ENCODE measurements around the gene MGAT3. TPM values are rescaled to one million over a fixed set of nuclear protein-coding genes. Genes with fewer than 3 reads are reported as not detected.

Gene MGAT3
- total and polyA plus RNA-seq, 9 of the 15 experiments (the other 6 are each of a cell fraction or from before 2014, with no cell fraction given) = 0.10 to 11.5 (median 4.6) TPM

GRCh38 chr22:39510529-39511149 is 53.8 kb downstream of the MGAT3 start (continued):
- TF ChIP-seq ZBTB1 (CRISPR knock-in tag; IDR thresholded peaks at IDR 0.05; ENCODE audit: borderline replicate concordance, low read depth) = no peak
- no peak for TF ChIP-seq CGGBP1 (CRISPR knock-in tag; IDR thresholded peaks at IDR 0.05)
- no peak for TF ChIP-seq SMAD3 (CRISPR knock-in tag; conservative IDR thresholded peaks at IDR 0.05)
- no peak for TF ChIP-seq SMARCE1 (IDR thresholded peaks at IDR 0.05)
- TF ChIP-seq EZH2 (IDR thresholded peaks at IDR 0.05; ENCODE audit: borderline replicate concordance, low read depth, low read length) = no peak
- no peak for TF ChIP-seq PTRF (tag; IDR thresholded peaks at IDR 0.05)
- no peak for TF ChIP-seq BHLHE40 (IDR thresholded peaks at IDR 0.05; ENCODE audit: low read length)

- H3K4me1 ChIP-seq (replicated peaks in 1 of 2; ENCODE audit: control insufficient read depth in 2 of 2, insufficient read depth in 2 of 2, low read length in 2 of 2) = peaks cover 8 to 10% of the 10 kb centered on the region in 2 experiments; a peak in 3 of 5 replicates
- no peak for ATAC-seq
- intact Hi-C loops (cut with micrococcal nuclease) (no loop called here), in situ Hi-C loops (cut with MboI) (no loop called here)
- no peaks in the 10 kb centered on the region for H3K9me3 ChIP-seq (replicated peaks; ENCODE audit: control insufficient read depth, insufficient read depth, low read depth, low read length)
- no peak overlapping the region for H2AFZ ChIP-seq (ENCODE audit: low read depth, low read length)
- H3K4me2 ChIP-seq (ENCODE audit: insufficient read depth, low read length) = no peak overlapping the region
- no TSS peak for BruUV-seq (replicated peaks)
- no peak for FAIRE-seq
- peaks cover 60% of the 10 kb centered on the region for H3K79me2 ChIP-seq (ENCODE audit: control insufficient read depth, insufficient read depth, low read length)
- H3K4me3 ChIP-seq = no peak overlapping the region
- ChIA-PET CTCF (ENCODE audit: low intra/inter-chr PET ratio) (no interaction called here), POLR2A (interaction anchor here (0.6 to 4.0 kb wide), 2 partner anchors 9 to 192 kb away, joined by 5 to 20 read pairs; partner anchors contain the start of genes ATF4 and RPL3)
- DNase-seq (ENCODE audit: extremely low read depth in 1 of 4, low spot score in 3 of 4) = no peak
- 98% methylated on average over 13 of the region's 13 CpGs for WGBS (ENCODE audit: insufficient coverage, low coverage, missing lambda C conversion rate)
- H4K20me1 ChIP-seq (replicated peaks; ENCODE audit: control insufficient read depth, insufficient read depth, low read length) = peaks cover 9% of the 10 kb centered on the region
- peaks cover 93% of the 10 kb centered on the region for H3K36me3 ChIP-seq (ENCODE audit: control insufficient read depth, insufficient read depth, low read length)
- H3K9ac ChIP-seq (ENCODE audit: insufficient read depth in 1 of 2, low read depth in 2 of 2, low read length in 2 of 2) = no peak overlapping the region
- peaks cover 2% of the 10 kb centered on the region for H3K9me1 ChIP-seq (ENCODE audit: control insufficient read depth, insufficient read depth, low read length)
- no peaks in the 10 kb centered on the region for H3K27me3 ChIP-seq (ENCODE audit: control insufficient read depth in 2 of 2, insufficient read depth in 2 of 2, low read length in 2 of 2)
- H3K27ac ChIP-seq (ENCODE audit: extremely low read depth, low read depth, low read length) = no peak overlapping the region
- no peak for TF ChIP-seq DACH1 (IDR thresholded peaks at IDR 0.05; ENCODE audit: partially characterized antibody)
- no peak for TF ChIP-seq SLC30A9 (CRISPR knock-in tag; IDR thresholded peaks at IDR 0.05)
- TF ChIP-seq ZNF384 (IDR thresholded peaks at IDR 0.05; ENCODE audit: low read depth, low read length) = no peak
- no peak for TF ChIP-seq ZNF561 (CRISPR knock-in tag; conservative IDR thresholded peaks at IDR 0.05)
- TF ChIP-seq TEAD1 (CRISPR knock-in tag; IDR thresholded peaks at IDR 0.05) = no peak
- TF ChIP-seq SNRNP70 (optimal IDR thresholded peaks at IDR 0.05; ENCODE audit: low read depth, low read length) = no peak
- no peak for TF ChIP-seq MCM3 (IDR thresholded peaks at IDR 0.05)
- TF ChIP-seq ZNF696 (CRISPR knock-in tag; conservative IDR thresholded peaks at IDR 0.05) = no peak
- no peak for TF ChIP-seq SNIP1 (IDR thresholded peaks at IDR 0.05; ENCODE audit: low read depth)
- no peak for TF ChIP-seq ZNF3 (CRISPR knock-in tag; IDR thresholded peaks at IDR 0.05)
- TF ChIP-seq FOXJ2 (tag; IDR thresholded peaks at IDR 0.05) = no peak
- no peak for TF ChIP-seq CREBBP (IDR thresholded peaks at IDR 0.05; ENCODE audit: low read depth, low read length)
- no peak for TF ChIP-seq XRCC5 (IDR thresholded peaks at IDR 0.05; ENCODE audit: low read depth, low read length)
- no peak for TF ChIP-seq CEBPG (CRISPR knock-in tag; IDR thresholded peaks at IDR 0.05)
- TF ChIP-seq CEBPG (tag; conservative IDR thresholded peaks at IDR 0.05 in 1 of 2, IDR thresholded peaks at IDR 0.05 in 1 of 2) = no peak
- TF ChIP-seq ZNF197 (CRISPR knock-in tag; IDR thresholded peaks at IDR 0.05; ENCODE audit: low read depth) = no peak
- TF ChIP-seq PPARD (CRISPR knock-in tag; IDR thresholded peaks at IDR 0.05) = no peak
- TF ChIP-seq RBM15 (IDR thresholded peaks at IDR 0.05; ENCODE audit: insufficient read depth, low read length) = no peak
Measured at GRCh38 chr22:39511226-39511625, 54.4 kb downstream of the MGAT3 start.
